HEK293T (cell line): ENCODE measurements around the gene ATP11A.

Source experiments
- BHLHE40 ChIP-seq: fragments of 450-650 bp; IDR thresholded peaks from 2 replicates; pipeline ENCODE4 v1.6.1; 2016; ENCODE audit warnings: mild to moderate bottlenecking, moderate library complexity, borderline replicate concordance
- ELF4 ChIP-seq: fragments of 450-650 bp; IDR thresholded peaks from 2 replicates; pipeline ENCODE4 v1.6.1; 2017; ENCODE audit warnings: antibody characterized with exemption
- HDGF ChIP-seq: fragments of 450-650 bp; IDR thresholded peaks from 2 replicates; pipeline ENCODE4 v1.6.1; 2017; ENCODE audit warnings: antibody characterized with exemption, borderline replicate concordance
- L3MBTL2 ChIP-seq: fragments of 450-650 bp; conservative IDR thresholded peaks from 2 replicates; pipeline ENCODE4 v1.6.1; 2016; ENCODE audit warnings: mild to moderate bottlenecking
- SUZ12 ChIP-seq: fragments of 450-650 bp; IDR thresholded peaks from 2 replicates; pipeline ENCODE4 v1.6.1; 2016; ENCODE audit warnings: mild to moderate bottlenecking
- TARDBP ChIP-seq: fragments of 450-650 bp; IDR thresholded peaks from 2 replicates; pipeline ENCODE4 v1.6.1; 2016
- ZNF384 ChIP-seq: fragments of 450-650 bp; IDR thresholded peaks from 2 replicates; pipeline ENCODE4 v1.6.1; 2016

- TF ChIP-seq ELF4 (no peak), ZNF384 (no peak), L3MBTL2 (no peak), BHLHE40 (no peak), SUZ12 (no peak), TARDBP (no peak), HDGF (no peak)
Observed at GRCh38 chr13:112806739-112807652, 117.2 kb downstream of the ATP11A start.
